ENCODE results near the gene PHF11.
A peak's percentile ranks its signal among the peaks of the same experiment; 100 is the strongest.
"Not testable (repeated sequence)": the region's sequence is repeated elsewhere in the genome, so short reads cannot be mapped to it uniquely, and the experiment has no call there.

The PHF11 gene

DNA sequence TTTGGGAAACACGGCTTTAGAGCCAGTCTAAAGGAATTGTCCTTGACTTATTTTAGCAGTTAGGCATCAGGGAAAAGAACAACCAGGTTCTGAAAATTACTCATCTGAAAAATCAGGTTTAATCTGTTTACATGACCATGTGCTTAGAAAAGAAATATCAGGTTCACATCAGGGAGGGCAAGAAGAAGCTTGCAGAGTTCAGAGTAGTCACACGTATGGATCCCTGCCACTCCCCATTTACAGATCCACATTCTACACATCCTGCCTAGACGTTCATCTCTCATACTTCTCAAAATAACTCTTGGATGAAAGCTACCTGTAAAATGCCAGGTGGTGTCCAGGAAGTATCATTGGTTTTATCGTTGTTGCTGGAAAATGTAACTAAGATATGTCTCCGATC is 14.0 kb upstream of the PHF11 start:
- Histone ChIP-seq H3K36me3 (peaks cover 66 to 96% (median 93%) of the 10 kb centered on the region in 11 experiments), H4K20me1 (peaks cover 0 to 42% (median 0%) of the 10 kb centered on the region in 11 experiments; a peak in 2 of 22 replicates), H3K4me2 (no peak overlapping the region), H3K9ac (no peak overlapping the region), H3K9me3 (replicated peaks in 1 of 11) (no peaks in the 10 kb centered on the region), H3K27me3 (no peaks in the 10 kb centered on the region), H3K4me3 (no peak overlapping the region), H3K4me1 (no peaks in the 10 kb centered on the region), H3K27ac (no peak overlapping the region)
- TF ChIP-seq Cebpa-rat (IDR thresholded peaks at IDR 0.05): no peak

DNA sequence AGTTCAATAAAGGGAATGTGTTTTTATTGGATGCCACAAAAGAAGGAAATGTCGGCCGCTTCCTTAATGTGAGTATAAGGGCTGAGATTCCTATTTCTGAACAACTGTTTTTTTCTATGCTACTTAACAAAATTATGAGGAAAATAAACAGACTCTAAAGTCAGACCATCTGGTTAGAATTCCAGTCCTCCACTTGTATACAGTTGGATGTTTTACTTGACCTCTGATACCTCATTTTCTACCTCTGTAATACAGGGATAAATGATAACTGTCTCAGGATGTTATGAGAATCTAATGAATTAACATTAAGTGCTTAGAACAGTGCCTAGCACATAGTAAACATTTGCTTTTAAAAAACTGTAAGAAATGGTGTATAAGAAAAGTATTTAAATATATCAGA is 7.2 kb upstream of the PHF11 start:
- H3K36me3 ChIP-seq: peaks cover 43 to 87% (median 71%) of the 10 kb centered on the region in 11 experiments
- no peak for TF ChIP-seq Cebpa-rat (IDR thresholded peaks at IDR 0.05)
- H3K27ac ChIP-seq: no peak overlapping the region
- no peak overlapping the region for H3K4me3 ChIP-seq
- H3K4me1 ChIP-seq: peaks cover 2 to 7% (median 5%) of the 10 kb centered on the region in 10 experiments; a peak in 19 of 20 replicates
- H3K4me2 ChIP-seq: no peak overlapping the region
- no peaks in the 10 kb centered on the region for H3K27me3 ChIP-seq
- H3K9ac ChIP-seq: no peak overlapping the region
- H4K20me1 ChIP-seq: peaks cover 0 to 9% (median 0%) of the 10 kb centered on the region in 11 experiments; a peak in 1 of 22 replicates
- no peaks in the 10 kb centered on the region for H3K9me3 ChIP-seq (replicated peaks in 1 of 11)

DNA sequence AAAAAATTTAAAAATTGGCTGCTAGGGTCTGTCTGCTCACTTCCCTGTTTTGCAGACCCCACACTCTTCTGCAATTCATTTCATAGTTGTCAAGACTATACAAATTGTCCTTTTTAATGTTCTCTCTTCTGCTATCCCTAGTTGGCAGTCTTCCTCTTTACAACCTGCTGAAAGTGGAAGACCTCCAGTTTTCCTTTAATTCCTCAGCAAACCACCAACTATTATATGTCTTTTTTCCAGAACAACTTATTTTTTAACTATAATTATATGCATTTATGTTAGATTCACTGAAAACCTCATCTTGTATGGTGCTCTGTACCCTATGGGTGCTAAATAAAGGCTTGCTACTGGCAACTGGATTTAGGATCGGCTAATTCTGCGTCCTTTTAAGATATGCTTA is 1.1 kb upstream of the PHF11 start:
- Histone ChIP-seq H4K20me1 (peaks cover 0 to 7% (median 0%) of the 10 kb centered on the region in 11 experiments; a peak in 2 of 22 replicates), H3K27ac (peak overlapping the region; percentile 85 to 96 (median 93); a peak in 21 of 22 replicates), H3K4me2 (peak overlapping the region; percentile 74 to 97 (median 84)), H3K4me1 (peaks cover 25 to 52% (median 39%) of the 10 kb centered on the region in 10 experiments), H3K9me3 (replicated peaks in 1 of 11) (no peaks in the 10 kb centered on the region), H3K4me3 (peak overlapping the region; percentile 66 to 80 (median 75)), H3K36me3 (peaks cover 8 to 50% (median 36%) of the 10 kb centered on the region in 11 experiments; a peak in 20 of 22 replicates), H3K27me3 (no peaks in the 10 kb centered on the region), H3K9ac (peak overlapping the region; percentile 89 to 96 (median 91))
- TF ChIP-seq Cebpa-rat (IDR thresholded peaks at IDR 0.05): no peak

DNA sequence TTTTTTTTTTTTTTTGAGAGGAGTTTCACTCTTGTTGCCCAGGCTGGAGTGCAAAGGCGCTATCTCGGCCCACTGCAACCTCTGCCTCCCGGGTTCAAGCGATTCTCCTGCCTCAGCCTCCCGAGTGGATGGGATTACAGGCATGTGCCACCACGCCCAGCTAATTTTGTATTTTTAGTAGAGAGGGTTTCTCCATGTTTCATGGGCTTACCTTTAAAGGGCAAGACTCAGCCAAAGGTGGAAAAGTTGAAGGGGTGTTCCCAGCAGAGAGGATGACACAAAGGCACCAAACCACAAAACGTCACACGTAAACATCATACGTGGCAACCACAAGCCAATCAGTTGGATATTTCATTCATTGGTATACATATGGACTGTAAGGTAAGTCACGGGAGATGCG is 1.1 kb downstream of the PHF11 start:
- H3K4me2 ChIP-seq: peak overlapping the region; percentile 79 to 98 (median 93)
- peaks cover 24 to 56% (median 37%) of the 10 kb centered on the region in 11 experiments; a peak in 21 of 22 replicates for H3K36me3 ChIP-seq
- not testable (repeated sequence) for H3K27me3 ChIP-seq; H3K9me3 ChIP-seq (replicated peaks in 1 of 11); H4K20me1 ChIP-seq
- H3K9ac ChIP-seq: peak overlapping the region in 10 of 11 experiments; percentile 89 to 94 (median 91); a peak in 18 of 22 replicates
- H3K4me1 ChIP-seq: peaks cover 25 to 55% (median 39%) of the 10 kb centered on the region in 10 experiments
- peak overlapping the region; percentile 66 to 80 (median 75); a peak in 19 of 20 replicates for H3K4me3 ChIP-seq
- H3K27ac ChIP-seq: peak overlapping the region in 10 of 11 experiments; percentile 85 to 96 (median 94); a peak in 18 of 22 replicates

DNA sequence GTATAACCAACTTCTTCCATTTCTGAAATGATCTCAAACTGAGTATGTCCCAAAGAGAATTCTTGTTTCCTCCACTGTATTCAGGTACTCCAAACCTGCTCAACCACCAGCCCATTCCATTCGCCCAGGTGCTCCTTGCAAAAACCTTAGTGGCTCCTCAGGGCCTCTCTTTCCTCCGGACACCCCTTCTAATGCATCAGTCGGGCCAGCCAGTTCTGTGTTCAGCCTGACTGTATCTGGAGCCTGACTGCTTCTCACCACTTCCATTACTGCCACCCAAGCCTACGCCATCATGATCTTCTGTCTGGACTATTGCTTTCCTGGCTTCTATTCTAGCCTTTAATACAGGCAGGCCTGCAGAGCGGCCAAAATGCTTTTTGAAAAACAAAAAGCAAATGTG is 1.5 kb downstream of the PHF11 start:
- TF ChIP-seq Cebpa-rat (IDR thresholded peaks at IDR 0.05): no peak
- Histone ChIP-seq H4K20me1 (peaks cover 0 to 7% (median 0%) of the 10 kb centered on the region in 11 experiments; a peak in 2 of 22 replicates), H3K9me3 (replicated peaks in 1 of 11) (no peaks in the 10 kb centered on the region), H3K27me3 (no peaks in the 10 kb centered on the region), H3K4me1 (peaks cover 25 to 55% (median 39%) of the 10 kb centered on the region in 10 experiments), H3K4me3 (peak overlapping the region in 3 of 10 experiments; percentile 70 to 79 (median 77); a peak in 4 of 20 replicates), H3K4me2 (peak overlapping the region; percentile 79 to 98 (median 93); a peak in 21 of 22 replicates), H3K27ac (peak overlapping the region in 2 of 11 experiments; percentile 94 to 96; a peak in 1 of 22 replicates), H3K36me3 (peaks cover 26 to 59% (median 37%) of the 10 kb centered on the region in 11 experiments; a peak in 21 of 22 replicates), H3K9ac (peak overlapping the region in 3 of 11 experiments; percentile 1 to 93 (median 91); a peak in 2 of 22 replicates)

DNA sequence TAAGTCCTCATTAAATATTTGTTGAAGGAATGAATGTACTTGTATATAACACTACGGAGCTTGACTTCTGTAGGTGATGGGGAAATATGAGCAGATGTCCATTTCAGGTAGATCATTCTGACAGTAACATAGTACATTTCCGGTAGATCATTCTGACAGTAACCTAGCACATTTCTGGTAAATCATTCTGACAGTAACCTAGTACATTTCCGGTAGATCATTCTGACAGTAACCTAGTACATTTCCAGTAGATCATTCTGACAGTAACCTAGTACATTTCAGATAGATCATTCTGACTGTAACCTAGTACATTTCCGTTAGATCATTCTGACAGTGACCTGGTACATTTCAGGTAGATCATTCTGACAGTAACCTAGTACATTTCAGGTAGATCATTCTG is 2.5 kb downstream of the PHF11 start:
- no peak overlapping the region for H3K9ac ChIP-seq
- no peaks in the 10 kb centered on the region for H3K27me3 ChIP-seq
- peak overlapping the region in 4 of 11 experiments; percentile 3 to 80 (median 45); a peak in 4 of 22 replicates for H3K4me2 ChIP-seq
- peaks cover 24 to 54% (median 38%) of the 10 kb centered on the region in 10 experiments for H3K4me1 ChIP-seq
- H3K9me3 ChIP-seq (replicated peaks in 1 of 11): peaks cover 0 to 8% (median 0%) of the 10 kb centered on the region in 11 experiments; a peak in 3 of 22 replicates
- H4K20me1 ChIP-seq: peaks cover 0 to 7% (median 0%) of the 10 kb centered on the region in 11 experiments; a peak in 2 of 22 replicates
- no peak overlapping the region for H3K4me3 ChIP-seq
- TF ChIP-seq Cebpa-rat (IDR thresholded peaks at IDR 0.05): no peak
- peaks cover 26 to 62% (median 46%) of the 10 kb centered on the region in 11 experiments; a peak in 21 of 22 replicates for H3K36me3 ChIP-seq
- H3K27ac ChIP-seq: no peak overlapping the region

DNA sequence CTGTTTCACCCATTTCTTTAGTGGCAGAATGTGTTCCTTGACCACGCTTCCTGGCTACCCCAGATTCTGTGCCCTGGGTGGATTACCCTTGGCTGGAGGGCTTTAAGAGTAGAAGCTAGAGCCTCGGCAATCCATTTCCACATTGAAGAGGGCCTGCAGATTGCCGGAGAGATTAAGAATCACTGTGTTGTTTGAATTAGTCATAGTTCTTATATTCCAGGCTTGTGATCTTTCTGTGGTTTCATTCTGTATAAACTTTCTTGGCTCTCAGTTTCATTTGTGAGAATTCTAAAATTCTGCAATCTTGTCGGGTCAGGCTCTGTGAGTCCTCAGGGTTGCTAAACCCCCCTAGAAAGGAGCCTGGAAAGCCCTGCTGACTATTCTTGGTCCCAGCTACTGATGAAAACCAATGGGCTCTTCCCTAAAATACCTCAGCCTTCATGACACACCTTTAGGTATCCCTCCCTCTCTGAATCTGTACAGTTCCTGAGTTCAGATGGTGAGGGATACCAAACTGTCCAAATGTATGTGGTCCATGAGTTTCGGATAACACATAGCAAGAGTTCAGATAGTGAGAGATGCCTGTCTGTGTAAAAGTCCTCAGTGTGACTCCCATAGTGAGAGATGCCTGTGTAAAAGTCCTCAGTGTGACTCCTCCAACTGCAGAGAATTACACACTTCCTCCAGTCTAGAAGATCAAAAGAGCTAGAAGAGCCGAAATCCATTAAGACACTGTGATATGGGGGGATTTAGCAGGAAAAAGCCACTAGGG is 4.3 kb downstream of the PHF11 start:
- peaks cover 31 to 72% (median 57%) of the 10 kb centered on the region in 11 experiments; a peak in 21 of 22 replicates for H3K36me3 ChIP-seq
- no peak for TF ChIP-seq Cebpa-rat (IDR thresholded peaks at IDR 0.05)
- peak overlapping the region in 2 of 11 experiments; percentile 10 to 27; a peak in 1 of 22 replicates for H3K4me2 ChIP-seq
- no peaks in the 10 kb centered on the region for H3K27me3 ChIP-seq
- no peak overlapping the region for H3K27ac ChIP-seq
- H4K20me1 ChIP-seq: peaks cover 0 to 7% (median 0%) of the 10 kb centered on the region in 11 experiments; a peak in 2 of 22 replicates
- H3K9ac ChIP-seq: no peak overlapping the region; a peak in 1 of 22 replicates
- H3K4me3 ChIP-seq: no peak overlapping the region
- peaks cover 0 to 17% (median 0%) of the 10 kb centered on the region in 11 experiments; a peak in 6 of 22 replicates for H3K9me3 ChIP-seq (replicated peaks in 1 of 11)
- peaks cover 9 to 36% (median 22%) of the 10 kb centered on the region in 10 experiments; a peak in 17 of 20 replicates for H3K4me1 ChIP-seq

DNA sequence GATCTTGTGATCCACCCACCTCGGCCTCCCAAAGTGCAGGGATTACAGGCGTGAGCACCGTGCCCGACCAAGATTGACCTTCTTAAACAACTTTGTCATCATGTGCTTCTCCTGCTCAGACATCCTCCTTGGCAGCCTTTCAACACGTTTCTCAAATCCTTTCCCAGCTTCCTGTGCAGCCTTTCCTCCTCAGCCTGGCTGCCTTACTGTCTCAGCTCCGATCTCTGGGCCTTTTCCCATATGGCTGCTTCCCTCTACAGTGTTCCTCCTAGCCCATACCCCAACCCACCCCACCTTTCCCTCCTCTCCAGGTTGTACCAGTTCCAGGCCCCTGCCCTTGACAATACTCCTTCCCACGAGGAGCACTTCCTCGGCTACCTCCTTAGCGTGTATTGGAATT is 7.2 kb downstream of the PHF11 start:
- Histone ChIP-seq H3K4me1 (peaks cover 0 to 19% (median 4%) of the 10 kb centered on the region in 10 experiments; a peak in 7 of 20 replicates), H3K27ac (no peak overlapping the region), H3K9me3 (replicated peaks in 1 of 11) (peaks cover 0 to 17% (median 0%) of the 10 kb centered on the region in 11 experiments; a peak in 6 of 22 replicates), H3K4me2 (no peak overlapping the region), H3K4me3 (no peak overlapping the region), H3K27me3 (no peaks in the 10 kb centered on the region), H3K9ac (no peak overlapping the region), H3K36me3 (peaks cover 34 to 91% (median 74%) of the 10 kb centered on the region in 11 experiments), H4K20me1 (peaks cover 0 to 7% (median 0%) of the 10 kb centered on the region in 11 experiments; a peak in 2 of 22 replicates)
- TF ChIP-seq Cebpa-rat (IDR thresholded peaks at IDR 0.05): no peak
